Transverse colon (tissue), 4 donors: ENCODE measurements around the gene ATP6V1E1. TPM values are rescaled to one million over a fixed set of nuclear protein-coding genes. Genes with fewer than 3 reads are reported as not detected.
A peak's percentile ranks its signal among the peaks of the same experiment; 100 is the strongest.

Experiments
- DNase-seq: peaks from one replicate; pipeline ENCODE4 v3.0.0-alpha.2; 2019
- H3K27ac ChIP-seq, 4 donors: fragments of 200-600 bp; sonication (generic); 2 replicates each; pipeline ENCODE4 v1.5.1; 2016 to 2018; ENCODE audit warnings: inconsistent platforms in 4 of 4
- H3K27me3 ChIP-seq: fragments of 200-600 bp; sonication (generic); 2 replicates; pipeline ENCODE4 v1.5.1; 2017; ENCODE audit warnings: inconsistent platforms
- H3K36me3 ChIP-seq, 4 donors: fragments of 200-600 bp; sonication (generic); 2 replicates each; pipeline ENCODE4 v1.5.1; 2017 to 2019; ENCODE audit warnings: inconsistent platforms in 4 of 4
- H3K4me1 ChIP-seq, 4 donors: fragments of 200-600 bp; sonication (generic); 2 replicates each; pipeline ENCODE4 v1.5.1; 2017 to 2020; ENCODE audit warnings: inconsistent platforms in 4 of 4
- H3K4me3 ChIP-seq, 4 donors: fragments of 200-600 bp; sonication (generic); 1 replicate in 1 of 4; 2 replicates in 3 of 4; pipeline versions ENCODE4 v1.5.1 to v1.6.1; 2017 to 2019; ENCODE audit warnings: inconsistent platforms in 4 of 4
- H3K9me3 ChIP-seq, 2 donors: fragments of 200-600 bp; sonication (generic); 2 replicates each; pipeline ENCODE4 v1.5.1; 2017 to 2019; ENCODE audit warnings: inconsistent platforms in 2 of 2
- CTCF ChIP-seq, 5 experiments: fragments of 200-600 bp in 3 of 5; fragments of 450-650 bp in 2 of 5; sonication (generic) in 3 of 5; IDR thresholded peaks; 1 replicate in 2 of 5; 2 replicates in 3 of 5; pipeline ENCODE4 v1.5.1; 2016 to 2017; ENCODE audit warnings: antibody characterized with exemption in 5 of 5, inconsistent platforms in 3 of 5, mild to moderate bottlenecking in 2 of 5, moderate library complexity in 1 of 5
- EP300 ChIP-seq: sonication (generic); formaldehyde crosslinking; IDR thresholded peaks from one replicate; pipeline ENCODE4 v1.6.1; 2017; ENCODE audit warnings: antibody characterized with exemption, low read depth
- POLR2A ChIP-seq: fragments of 450-650 bp; IDR thresholded peaks from one replicate; pipeline ENCODE4 v1.6.1; 2016; ENCODE audit warnings: antibody characterized with exemption, mild to moderate bottlenecking, moderate library complexity
- POLR2AphosphoS5 ChIP-seq, 3 donors: sonication (generic); formaldehyde crosslinking; IDR thresholded peaks; one replicate each; pipeline ENCODE4 v1.6.1; 2016; ENCODE audit warnings: antibody characterized with exemption in 3 of 3
- WGBS, 2 donors: methylation state at CpG; one replicate each; pipeline ENCODE4 v1.1.5; 2018; ENCODE audit warnings: low coverage in 1 of 2; 5-methylcytosine and 5-hydroxymethylcytosine counted together
- in situ Hi-C, 4 donors: fragments of 200-750 bp; cut with MboI; loops; one replicate each; pipeline versions ENCODE4 v1.15.0 to v1.15.1; 2017; ENCODE audit warnings: low sequenced_read_pairs in 3 of 4, low pct_ligation_motif_present in 1 of 4, low pct_unique_long_range_greater_than_20kb in 1 of 4
- intact Hi-C: fragments of 100-400 bp; cut with DNase I; formaldehyde crosslinking; loops from one replicate; pipeline ENCODE4 v1.15.1; 2023; ENCODE audit warnings: low total_unique reads
- total RNA-seq, 4 donors: library from RNA; depleted of rRNA; stranded (reverse); fragments of >200 nt; gene quantifications; one replicate each; pipeline ENCODE4 v1.1.0, GENCODE V29; 2016

Gene ATP6V1E1
- total RNA-seq, 4 donors from 2014 or later: 103 to 142 (median 107) TPM

- in situ Hi-C loops: no loop called here
- intact Hi-C loops: no loop called here
- Histone ChIP-seq H3K9me3 (no peaks in the 10 kb centered on the region), H3K36me3 (peaks cover 0 to 68% (median 30%) of the 10 kb centered on the region in 4 donors), H3K4me1 (peaks cover 0 to 6% (median 0%) of the 10 kb centered on the region in 4 donors), H3K4me3 (no peak overlapping the region), H3K27me3 (no peaks in the 10 kb centered on the region), H3K27ac (peak overlapping the region; percentile 0 to 54 (median 28))
- WGBS, 2 donors: 85 to 100% methylated on average over 1 to 2 of the region's 2 CpGs
- TF ChIP-seq POLR2A: no peak
- TF ChIP-seq EP300: no peak
- TF ChIP-seq POLR2AphosphoS5 (IDR thresholded peaks at IDR 0.05): no peak
- no peak for TF ChIP-seq CTCF (IDR thresholded peaks at IDR 0.05)
- no peak for DNase-seq
These were observed 31.3 kb downstream of the ATP6V1E1 start for GRCh38 chr22:17597217-17597616.

GRCh38 chr22:17596226-17596625, 32.3 kb downstream of the ATP6V1E1 start:
- Histone ChIP-seq H3K27ac (no peak overlapping the region), H3K4me1 (peaks cover 0 to 4% (median 0%) of the 10 kb centered on the region in 4 donors), H3K27me3 (no peaks in the 10 kb centered on the region), H3K36me3 (peaks cover 0 to 78% (median 35%) of the 10 kb centered on the region in 4 donors), H3K4me3 (no peak overlapping the region), H3K9me3 (no peaks in the 10 kb centered on the region)
- intact Hi-C loops: no loop called here
- WGBS, 2 donors: 96 to 100% methylated on average over 1 to 6 of the region's 6 CpGs
- TF ChIP-seq CTCF (IDR thresholded peaks at IDR 0.05) (no peak), EP300 (no peak), POLR2AphosphoS5 (IDR thresholded peaks at IDR 0.05) (no peak), POLR2A (no peak)
- DNase-seq: no peak
- in situ Hi-C loops: no loop called here

- in situ Hi-C loops (no loop called here), intact Hi-C loops (no loop called here)
- peaks cover 0 to 55% (median 25%) of the 10 kb centered on the region in 4 donors for H3K36me3 ChIP-seq
- H3K4me3 ChIP-seq: no peak overlapping the region
- no peak overlapping the region for H3K27ac ChIP-seq
- no peaks in the 10 kb centered on the region for H3K27me3 ChIP-seq
- no peaks in the 10 kb centered on the region for H3K4me1 ChIP-seq
- no peak for DNase-seq
- no peak for TF ChIP-seq CTCF (IDR thresholded peaks at IDR 0.05)
- WGBS, 2 donors: 89% methylated on average over 5 of the region's 5 CpGs; no CpG with 5 or more reads in 1 of the 2 donors
- no peaks in the 10 kb centered on the region for H3K9me3 ChIP-seq
These were observed 36.3 kb downstream of the ATP6V1E1 start for GRCh38 chr22:17592201-17592600.

- Histone ChIP-seq H3K36me3 (peaks cover 0 to 38% (median 18%) of the 10 kb centered on the region in 4 donors), H3K9me3 (no peaks in the 10 kb centered on the region), H3K27ac (no peak overlapping the region), H3K4me3 (no peak overlapping the region), H3K4me1 (no peaks in the 10 kb centered on the region), H3K27me3 (no peaks in the 10 kb centered on the region)
- intact Hi-C loops: no loop called here
- in situ Hi-C loops: no loop called here
- no peak for TF ChIP-seq POLR2A
- WGBS, 2 donors: 85 to 100% methylated on average over 1 to 5 of the region's 5 CpGs
- no peak for DNase-seq
These were observed 38.0 kb downstream of the ATP6V1E1 start for GRCh38 chr22:17590586-17590985.

GRCh38 chr22:17589810-17590375, 38.7 kb downstream of the ATP6V1E1 start:
- Histone ChIP-seq H3K27me3 (no peaks in the 10 kb centered on the region), H3K36me3 (peaks cover 0 to 38% (median 17%) of the 10 kb centered on the region in 4 donors), H3K4me1 (no peaks in the 10 kb centered on the region), H3K4me3 (no peak overlapping the region), H3K9me3 (no peaks in the 10 kb centered on the region), H3K27ac (no peak overlapping the region)
- intact Hi-C loops (no loop called here), in situ Hi-C loops (no loop called here)
- DNase-seq: no peak
- WGBS, 2 donors: 90 to 93% methylated on average over 4 to 10 of the region's 10 CpGs
- TF ChIP-seq POLR2A (no peak), EP300 (no peak), POLR2AphosphoS5 (IDR thresholded peaks at IDR 0.05) (no peak), CTCF (IDR thresholded peaks at IDR 0.05) (no peak)
